ENCODE data around the gene CABLES2. TPM values are rescaled to one million over a fixed set of nuclear protein-coding genes. Genes with fewer than 3 reads are reported as not detected.

CABLES2 gene
- total and polyA plus RNA-seq, 12 donors = 1.5 to 5.6 (median 3.7) TPM

- Histone ChIP-seq H3K4me3 (peak within 1 kb of the TSS in 3 of 4 donors; percentile 64 to 99 (median 73)), H3K27ac (peak within 1 kb of the TSS; percentile 80 to 94 (median 90)), H3K9me3 (replicated peaks in 1 of 3) (no peaks in the 10 kb centered on the region), H3K4me1 (replicated peaks in 1 of 2) (peaks cover 63% of the 10 kb centered on the region in 2 donors), H3K27me3 (no peaks in the 10 kb centered on the region), H3K36me3 (replicated peaks in 1 of 2) (peaks cover 0 to 1% of the 10 kb centered on the region in 2 donors)
- DNase-seq = peak in 5 of 7 donors; percentile 27 to 74 (median 70)
- TF ChIP-seq POLR2A (IDR thresholded peaks at IDR 0.05) = peak; percentile 68 to 74
- no peak for TF ChIP-seq CTCF (IDR thresholded peaks at IDR 0.05)
- 0 to 2% methylated on average over 50 to 70 of the region's 70 CpGs; no CpG with 5 or more reads in 2 of the 4 donors for WGBS, 4 donors
- intact Hi-C loops (cut with DNase I) = loop anchor here in 1 of 2 donors (5.0 kb wide), 1 partner anchor 65 kb away; the partner anchor contains the start of gene ADRM1
Observed at GRCh38 chr20:62367136-62367632, 39.9 kb downstream of the CABLES2 start, which contains the start of gene LAMA5. LAMA5 (minus strand) TSS chr20:62367312; CDS start chr20:62367245, 67 bp downstream.

DNA sequence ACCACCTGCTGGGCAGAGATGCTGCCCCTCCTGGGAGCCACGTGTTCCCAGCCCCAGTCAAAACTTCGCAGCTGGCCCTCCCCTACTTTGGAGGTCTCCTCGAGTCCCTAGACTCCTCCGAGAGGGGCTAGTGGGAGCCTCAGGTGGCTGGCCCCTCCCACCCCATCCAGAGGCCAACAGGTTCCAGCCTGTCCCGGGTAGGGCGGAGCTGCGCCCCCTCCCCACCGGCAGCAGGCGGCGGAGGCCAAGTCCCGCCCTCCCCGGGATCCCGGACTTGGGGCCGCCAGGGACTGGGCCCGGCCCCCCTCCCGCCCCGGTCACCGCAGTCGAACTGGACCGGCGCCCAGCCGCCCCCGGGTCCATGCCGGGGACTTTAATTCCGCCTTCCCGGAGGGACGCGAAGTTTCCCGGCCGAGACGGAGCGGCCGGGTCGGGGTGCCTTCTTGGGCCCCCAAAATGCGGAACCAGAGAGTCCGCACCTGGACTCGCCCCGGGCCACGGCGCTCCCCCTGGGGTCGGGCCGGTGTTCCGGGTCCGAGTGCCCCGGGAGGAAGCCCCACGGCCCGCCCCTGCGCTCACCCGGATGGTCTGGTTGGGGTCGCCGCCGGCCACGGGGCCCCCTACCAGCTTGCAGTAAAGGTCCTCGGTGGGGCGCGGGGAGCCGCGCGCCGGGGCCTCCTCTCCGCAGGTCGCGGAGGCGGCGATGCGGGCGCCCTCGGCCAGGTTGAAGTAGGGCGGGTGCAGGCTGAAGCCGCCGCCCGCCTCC, 40.5 kb downstream of the CABLES2 start:
- Histone ChIP-seq H3K27ac (peak overlapping the region; percentile 80 to 94 (median 90)), H3K27me3 (no peaks in the 10 kb centered on the region), H3K36me3 (replicated peaks in 1 of 2) (peaks cover 0 to 4% of the 10 kb centered on the region in 2 donors), H3K9me3 (replicated peaks in 1 of 3) (no peaks in the 10 kb centered on the region), H3K4me3 (peak overlapping the region in 3 of 4 donors; percentile 64 to 99 (median 73)), H3K4me1 (replicated peaks in 1 of 2) (peaks cover 63% of the 10 kb centered on the region in 2 donors)
- WGBS, 4 donors = 0 to 23% (median 1%) methylated on average over 2 to 72 of the region's 72 CpGs; no CpG with 5 or more reads in 1 of the 4 donors
- intact Hi-C loops (cut with DNase I) = loop anchor here in 1 of 2 donors (5.0 kb wide), 1 partner anchor 64 kb away; the partner anchor contains the start of gene ADRM1
- TF ChIP-seq CTCF (IDR thresholded peaks at IDR 0.05) (no peak), POLR2A (IDR thresholded peaks at IDR 0.05) (no peak)
- DNase-seq = peak in 3 of 7 donors; percentile 34 to 58 (median 53)

- Histone ChIP-seq H3K4me3 (peak overlapping the region in 2 of 4 donors; percentile 64 to 99), H3K27ac (peak overlapping the region; percentile 80 to 94 (median 90)), H3K9me3 (replicated peaks in 1 of 3) (no peaks in the 10 kb centered on the region), H3K4me1 (replicated peaks in 1 of 2) (peaks cover 63% of the 10 kb centered on the region in 2 donors), H3K36me3 (replicated peaks in 1 of 2) (peaks cover 0 to 4% of the 10 kb centered on the region in 2 donors), H3K27me3 (no peaks in the 10 kb centered on the region)
- intact Hi-C loops (cut with DNase I) = loop anchor here in 1 of 2 donors (5.0 kb wide), 1 partner anchor 64 kb away; the partner anchor contains the start of gene ADRM1
- whole genome bisulfite sequencing, 4 donors = 27 to 32% (median 29%) methylated on average over 5 to 10 of the region's 10 CpGs
- TF ChIP-seq POLR2A (IDR thresholded peaks at IDR 0.05) (no peak), CTCF (IDR thresholded peaks at IDR 0.05) (no peak)
- DNase-seq = peak in 4 of 7 donors; percentile 51 to 68 (median 52)
Observed at GRCh38 chr20:62365814-62366369, 41.2 kb downstream of the CABLES2 start.
